ENCODE data around the gene SCP2. TPM values are rescaled to one million over a fixed set of nuclear protein-coding genes. Genes with fewer than 3 reads are reported as not detected.
A peak's percentile ranks its signal among the peaks of the same experiment; 100 is the strongest.

Gene SCP2
- total RNA-seq, 3 donors from 2014 or later = 97.3 to 144 (median 139) TPM

DNA sequence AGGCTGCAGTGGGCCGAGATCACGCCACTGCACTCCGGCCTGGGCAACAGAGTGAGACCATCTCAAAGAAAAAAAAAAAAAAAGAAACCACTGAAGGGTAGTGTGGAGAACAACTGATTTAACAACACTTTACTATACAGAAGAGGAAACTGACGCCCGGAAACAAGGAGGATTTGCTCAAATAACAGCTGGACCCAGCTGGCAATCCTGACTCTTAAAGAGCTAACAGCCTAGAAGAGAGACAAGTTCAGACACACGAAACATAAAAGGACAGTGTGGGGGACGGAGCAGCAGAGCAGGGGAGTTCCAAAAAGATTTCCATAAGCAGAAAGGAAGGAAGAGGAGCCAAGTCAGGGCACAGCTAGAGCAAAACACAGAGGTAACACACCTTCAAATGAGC is 9.9 kb upstream of the SCP2 start:
- Histone ChIP-seq H3K27me3 (no peaks in the 10 kb centered on the region), H3K27ac (peak overlapping the region; percentile 8 to 29), H3K36me3 (no peaks in the 10 kb centered on the region), H3K4me1 (no peaks in the 10 kb centered on the region), H3K9me3 (no peaks in the 10 kb centered on the region), H3K4me3 (no peak overlapping the region)
- TF ChIP-seq POLR2AphosphoS5 (IDR thresholded peaks at IDR 0.05) (no peak), POLR2A (IDR thresholded peaks at IDR 0.05) (no peak)
- TF ChIP-seq, protein P1, sequence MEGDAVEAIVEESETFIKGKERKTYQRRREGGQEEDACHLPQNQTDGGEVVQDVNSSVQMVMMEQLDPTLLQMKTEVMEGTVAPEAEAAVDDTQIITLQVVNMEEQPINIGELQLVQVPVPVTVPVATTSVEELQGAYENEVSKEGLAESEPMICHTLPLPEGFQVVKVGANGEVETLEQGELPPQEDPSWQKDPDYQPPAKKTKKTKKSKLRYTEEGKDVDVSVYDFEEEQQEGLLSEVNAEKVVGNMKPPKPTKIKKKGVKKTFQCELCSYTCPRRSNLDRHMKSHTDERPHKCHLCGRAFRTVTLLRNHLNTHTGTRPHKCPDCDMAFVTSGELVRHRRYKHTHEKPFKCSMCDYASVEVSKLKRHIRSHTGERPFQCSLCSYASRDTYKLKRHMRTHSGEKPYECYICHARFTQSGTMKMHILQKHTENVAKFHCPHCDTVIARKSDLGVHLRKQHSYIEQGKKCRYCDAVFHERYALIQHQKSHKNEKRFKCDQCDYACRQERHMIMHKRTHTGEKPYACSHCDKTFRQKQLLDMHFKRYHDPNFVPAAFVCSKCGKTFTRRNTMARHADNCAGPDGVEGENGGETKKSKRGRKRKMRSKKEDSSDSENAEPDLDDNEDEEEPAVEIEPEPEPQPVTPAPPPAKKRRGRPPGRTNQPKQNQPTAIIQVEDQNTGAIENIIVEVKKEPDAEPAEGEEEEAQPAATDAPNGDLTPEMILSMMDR (IDR thresholded peaks at IDR 0.05) = no peak
- intact Hi-C loops (cut with DNase I; ENCODE audit: low total_unique reads) = no loop called here
- no peak for DNase-seq (ENCODE audit: low spot score in 2 of 2)

DNA sequence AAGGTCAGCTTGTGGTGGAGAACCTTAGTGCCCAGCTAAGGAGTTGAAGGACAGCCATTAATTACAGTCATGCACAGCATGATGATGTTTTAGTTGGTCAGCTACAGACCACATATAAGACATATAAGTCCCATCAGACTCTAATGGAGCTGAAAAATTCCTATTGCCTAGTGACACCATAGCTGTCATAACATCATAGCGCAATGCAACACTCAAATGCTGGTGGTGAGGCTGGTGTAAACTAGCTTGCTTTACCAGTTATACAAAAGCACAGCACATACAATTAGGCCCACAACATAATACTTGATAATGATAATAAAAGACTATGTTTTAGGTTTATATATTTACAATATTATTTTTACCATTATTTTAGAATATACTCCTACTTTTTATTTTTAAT is 9.5 kb upstream of the SCP2 start:
- intact Hi-C loops (cut with DNase I; ENCODE audit: low total_unique reads) = no loop called here
- Histone ChIP-seq H3K9me3 (no peaks in the 10 kb centered on the region), H3K36me3 (no peaks in the 10 kb centered on the region), H3K4me1 (no peaks in the 10 kb centered on the region), H3K27ac (peak overlapping the region; percentile 8 to 29), H3K27me3 (no peaks in the 10 kb centered on the region), H3K4me3 (no peak overlapping the region)
- no peak for TF ChIP-seq POLR2A (IDR thresholded peaks at IDR 0.05)
- TF ChIP-seq POLR2AphosphoS5 (IDR thresholded peaks at IDR 0.05) = no peak
- TF ChIP-seq, protein P1 (IDR thresholded peaks at IDR 0.05) = no peak
- DNase-seq (ENCODE audit: low spot score in 2 of 2) = no peak

GRCh38 chr1:52918201-52918600 is 8.9 kb upstream of the SCP2 start:
- TF ChIP-seq, protein P1 (IDR thresholded peaks at IDR 0.05) = no peak
- TF ChIP-seq POLR2AphosphoS5 (IDR thresholded peaks at IDR 0.05) (no peak), POLR2A (IDR thresholded peaks at IDR 0.05) (no peak)
- intact Hi-C loops (cut with DNase I; ENCODE audit: low total_unique reads) = no loop called here
- Histone ChIP-seq H3K4me1 (no peaks in the 10 kb centered on the region), H3K4me3 (no peak overlapping the region), H3K36me3 (no peaks in the 10 kb centered on the region), H3K9me3 (no peaks in the 10 kb centered on the region), H3K27ac (peak overlapping the region; percentile 26 to 29), H3K27me3 (no peaks in the 10 kb centered on the region)
- DNase-seq (ENCODE audit: low spot score in 2 of 2) = no peak

GRCh38 chr1:52919051-52919722 is 7.9 kb upstream of the SCP2 start:
- DNase-seq (ENCODE audit: low spot score in 2 of 2) = no peak
- TF ChIP-seq POLR2A (IDR thresholded peaks at IDR 0.05) = no peak
- TF ChIP-seq, protein P1 (IDR thresholded peaks at IDR 0.05) = no peak
- no peak for TF ChIP-seq POLR2AphosphoS5 (IDR thresholded peaks at IDR 0.05)
- Histone ChIP-seq H3K9me3 (no peaks in the 10 kb centered on the region), H3K4me3 (no peak overlapping the region), H3K36me3 (no peaks in the 10 kb centered on the region), H3K27ac (peak overlapping the region; percentile 50 to 94), H3K27me3 (no peaks in the 10 kb centered on the region), H3K4me1 (no peaks in the 10 kb centered on the region)
- intact Hi-C loops (cut with DNase I; ENCODE audit: low total_unique reads) = no loop called here

- Histone ChIP-seq H3K4me3 (peak overlapping the region in 2 of 3 donors; percentile 86 to 87), H3K27me3 (no peaks in the 10 kb centered on the region), H3K9me3 (no peaks in the 10 kb centered on the region), H3K27ac (peak overlapping the region; percentile 50 to 94), H3K4me1 (no peaks in the 10 kb centered on the region), H3K36me3 (no peaks in the 10 kb centered on the region)
- TF ChIP-seq POLR2AphosphoS5 (IDR thresholded peaks at IDR 0.05) (no peak), POLR2A (IDR thresholded peaks at IDR 0.05) (no peak)
- TF ChIP-seq, protein P1 (IDR thresholded peaks at IDR 0.05) = no peak
- DNase-seq (ENCODE audit: low spot score in 2 of 2) = no peak
- intact Hi-C loops (cut with DNase I; ENCODE audit: low total_unique reads) = no loop called here
Observed at GRCh38 chr1:52919723-52920483, 7.2 kb upstream of the SCP2 start.
